GM23248 (cell line): ENCODE data around the gene DENND1A.

Experiments used
- EZH2 ChIP-seq: fragments of 200-600 bp; sonication (generic); IDR thresholded peaks from 2 replicates; pipeline ENCODE4 v1.6.1; 2018; ENCODE audit warnings: antibody characterized with exemption, mild to moderate bottlenecking; ENCODE audit not compliant: insufficient read depth, poor library complexity, severe bottlenecking
- EZH2phosphoT487 ChIP-seq: fragments of 200-600 bp; sonication (generic); IDR thresholded peaks from 2 replicates; pipeline ENCODE4 v1.6.1; 2018; ENCODE audit warnings: antibody characterized with exemption, moderate library complexity, mild to moderate bottlenecking, low read depth; ENCODE audit not compliant: insufficient read depth

- TF ChIP-seq EZH2 (no peak), EZH2phosphoT487 (no peak)
Observed at GRCh38 chr9:123418506-123418905, 511.4 kb downstream of the DENND1A start.
